Gastrocnemius medialis (tissue), 4 donors: Measurements from ENCODE around the gene ARHGAP6. TPM values are rescaled to one million over a fixed set of nuclear protein-coding genes. Genes with fewer than 3 reads are reported as not detected.
A peak's percentile ranks its signal among the peaks of the same experiment; 100 is the strongest.

Experiments
- ATAC-seq, 2 donors: fragments of 150-250 bp; one replicate each; pipeline ENCODE4 v1.9.1; 2016
- DNase-seq, 2 donors: peaks; one replicate each; pipeline ENCODE4 v3.0.0-alpha.2; 2019
- H3K27ac ChIP-seq, 4 donors: fragments of 200-600 bp; sonication (generic); 1 replicate in 1 of 4; 2 replicates in 3 of 4; pipeline ENCODE4 v1.5.1; 2016 to 2018; ENCODE audit warnings: mild to moderate bottlenecking in 2 of 4, moderate library complexity in 1 of 4
- H3K27me3 ChIP-seq, 3 donors: fragments of 200-600 bp; sonication (generic) in 2 of 3; 1 replicate in 1 of 3; 2 replicates in 2 of 3; pipeline versions ENCODE4 v1.5.1 to v1.6.0; 2016 to 2019; ENCODE audit warnings: mild to moderate bottlenecking in 1 of 3, moderate library complexity in 1 of 3
- H3K36me3 ChIP-seq, 2 donors: fragments of 200-600 bp; sonication (generic) in 1 of 2; one replicate each; pipeline ENCODE4 v1.5.1; 2017 to 2018
- H3K4me1 ChIP-seq, 2 donors: fragments of 200-600 bp; sonication (generic) in 1 of 2; one replicate each; pipeline ENCODE4 v1.5.1; 2016 to 2017; ENCODE audit warnings: mild to moderate bottlenecking in 2 of 2
- H3K4me3 ChIP-seq, 4 donors: fragments of 200-600 bp; sonication (generic) in 3 of 4; 1 replicate in 1 of 4; 2 replicates in 3 of 4; pipeline ENCODE4 v1.5.1; 2016 to 2019; ENCODE audit warnings: mild to moderate bottlenecking in 2 of 4
- H3K9me3 ChIP-seq, 3 donors: fragments of 200-600 bp; sonication (generic) in 2 of 3; 1 replicate in 1 of 3; 2 replicates in 2 of 3; pipeline ENCODE4 v1.5.1; 2016 to 2019
- POLR2A ChIP-seq, 2 donors: fragments of 450-650 bp; IDR thresholded peaks; one replicate each; pipeline ENCODE4 v1.6.1; 2017; ENCODE audit warnings: antibody characterized with exemption in 2 of 2, mild to moderate bottlenecking in 2 of 2, moderate library complexity in 2 of 2
- in situ Hi-C, 4 donors: fragments of 200-750 bp; cut with MboI; loops; one replicate each; pipeline versions ENCODE4 v1.15.0 to v1.8.0; 2017; ENCODE audit warnings: low sequenced_read_pairs in 4 of 4
- intact Hi-C: fragments of 100-400 bp; cut with DNase I; formaldehyde crosslinking; loops from one replicate; pipeline ENCODE4 v1.15.1; 2023; ENCODE audit warnings: low total_unique reads
- total RNA-seq, 4 donors: library from RNA; depleted of rRNA; stranded (reverse); fragments of >200 nt; gene quantifications; one replicate each; pipeline versions ENCODE4 v1.1.0 to v1.2.3, GENCODE V29; 2016
- TF ChIP-seq, protein P1 (sequence below), 5 experiments: fragments of 450-650 bp in 3 of 5; fragments of 200-600 bp in 2 of 5; sonication (generic) in 2 of 5; IDR thresholded peaks in 4 of 5; conservative IDR thresholded peaks in 1 of 5; 1 replicate in 4 of 5; 2 replicates in 1 of 5; pipeline ENCODE4 v1.5.1; 2016 to 2019; ENCODE audit warnings: antibody characterized with exemption in 5 of 5, mild to moderate bottlenecking in 3 of 5, moderate library complexity in 3 of 5

ARHGAP6 gene
- total RNA-seq, 4 donors from 2014 or later, result 10.7 to 18.0 (median 14.9) TPM

DNA sequence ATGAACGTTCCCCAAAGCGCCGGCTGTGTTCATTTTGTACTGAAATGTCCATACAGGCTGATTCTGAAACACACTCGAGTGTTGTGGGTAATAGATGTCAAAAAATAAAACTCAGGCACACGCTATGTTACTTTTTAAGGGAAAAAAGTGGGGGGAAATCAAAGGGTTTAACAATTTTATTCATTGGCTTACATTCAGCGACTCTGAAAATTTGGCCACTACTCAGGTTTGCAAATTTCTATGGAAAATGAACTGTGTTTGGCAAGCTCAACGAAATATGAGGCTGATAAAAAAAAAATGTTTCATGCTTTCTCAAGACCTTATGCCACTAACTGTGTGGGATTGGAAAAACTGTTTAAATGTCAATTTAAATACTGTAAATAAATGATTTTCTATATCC lies 354.0 kb downstream of the ARHGAP6 start:
- no peaks in the 10 kb centered on the region for H3K9me3 ChIP-seq
- DNase-seq, result no peak
- H3K27me3 ChIP-seq, result no peaks in the 10 kb centered on the region
- H3K4me1 ChIP-seq, result no peaks in the 10 kb centered on the region
- intact Hi-C loops, result no loop called here
- no peak for ATAC-seq
- no peak for TF ChIP-seq POLR2A (IDR thresholded peaks at IDR 0.05)
- TF ChIP-seq, protein P1, sequence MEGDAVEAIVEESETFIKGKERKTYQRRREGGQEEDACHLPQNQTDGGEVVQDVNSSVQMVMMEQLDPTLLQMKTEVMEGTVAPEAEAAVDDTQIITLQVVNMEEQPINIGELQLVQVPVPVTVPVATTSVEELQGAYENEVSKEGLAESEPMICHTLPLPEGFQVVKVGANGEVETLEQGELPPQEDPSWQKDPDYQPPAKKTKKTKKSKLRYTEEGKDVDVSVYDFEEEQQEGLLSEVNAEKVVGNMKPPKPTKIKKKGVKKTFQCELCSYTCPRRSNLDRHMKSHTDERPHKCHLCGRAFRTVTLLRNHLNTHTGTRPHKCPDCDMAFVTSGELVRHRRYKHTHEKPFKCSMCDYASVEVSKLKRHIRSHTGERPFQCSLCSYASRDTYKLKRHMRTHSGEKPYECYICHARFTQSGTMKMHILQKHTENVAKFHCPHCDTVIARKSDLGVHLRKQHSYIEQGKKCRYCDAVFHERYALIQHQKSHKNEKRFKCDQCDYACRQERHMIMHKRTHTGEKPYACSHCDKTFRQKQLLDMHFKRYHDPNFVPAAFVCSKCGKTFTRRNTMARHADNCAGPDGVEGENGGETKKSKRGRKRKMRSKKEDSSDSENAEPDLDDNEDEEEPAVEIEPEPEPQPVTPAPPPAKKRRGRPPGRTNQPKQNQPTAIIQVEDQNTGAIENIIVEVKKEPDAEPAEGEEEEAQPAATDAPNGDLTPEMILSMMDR (IDR thresholded peaks at IDR 0.05 in 4 of 5, conservative IDR thresholded peaks at IDR 0.05 in 1 of 5), result no peak
- H3K36me3 ChIP-seq, result no peaks in the 10 kb centered on the region
- no peak overlapping the region for H3K4me3 ChIP-seq
- no peak overlapping the region for H3K27ac ChIP-seq
- in situ Hi-C loops, result no loop called here

DNA sequence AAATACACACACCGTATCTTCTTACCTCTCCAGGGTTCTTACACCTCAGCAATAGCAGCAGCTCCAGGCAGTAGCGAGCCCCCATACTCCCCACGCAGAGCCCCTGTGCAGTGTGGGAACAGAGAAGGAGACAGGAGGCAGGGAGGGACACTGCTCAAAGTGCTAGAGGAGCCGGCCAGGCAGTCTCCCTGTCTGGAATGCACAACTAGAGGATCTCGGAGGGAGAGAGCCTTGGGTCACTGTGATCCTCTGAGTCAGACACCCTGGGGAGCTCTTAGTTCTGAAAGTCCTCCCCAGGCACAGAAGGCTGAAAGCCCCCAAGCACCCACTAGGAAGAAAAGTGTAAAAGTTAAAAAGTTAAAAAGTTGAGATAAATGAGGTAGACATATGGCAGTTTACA lies 356.5 kb downstream of the ARHGAP6 start:
- in situ Hi-C loops, result no loop called here
- no peaks in the 10 kb centered on the region for H3K4me1 ChIP-seq
- no peaks in the 10 kb centered on the region for H3K36me3 ChIP-seq
- no peak overlapping the region for H3K4me3 ChIP-seq
- no peaks in the 10 kb centered on the region for H3K27me3 ChIP-seq
- peak overlapping the region in 1 of 4 donors; percentile 41 for H3K27ac ChIP-seq
- peak; percentile 70 to 74 for ATAC-seq
- intact Hi-C loops, result no loop called here
- H3K9me3 ChIP-seq, result no peaks in the 10 kb centered on the region
- TF ChIP-seq, protein P1 (IDR thresholded peaks at IDR 0.05 in 4 of 5, conservative IDR thresholded peaks at IDR 0.05 in 1 of 5), result no peak
- no peak for TF ChIP-seq POLR2A (IDR thresholded peaks at IDR 0.05)
- DNase-seq, result peak in 1 of 2 donors; percentile 19

DNA sequence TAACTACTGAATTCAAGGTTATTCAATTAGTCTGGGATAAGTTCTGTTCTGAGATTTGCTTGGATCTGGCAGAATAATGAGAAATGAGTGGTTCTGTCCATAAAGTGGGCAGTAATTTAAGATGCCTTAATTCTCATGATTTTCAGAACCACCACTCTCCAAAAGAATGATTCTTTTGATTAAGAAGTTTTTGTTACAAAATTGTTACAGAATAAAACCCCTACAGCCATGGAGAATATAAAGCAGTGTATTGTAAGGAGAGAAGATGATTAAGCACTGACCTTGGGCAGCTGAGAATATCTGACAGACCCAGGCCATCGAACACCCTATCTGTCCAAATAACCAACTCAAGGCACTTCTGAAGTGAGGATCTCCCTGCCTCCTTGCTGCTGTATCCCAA lies 360.1 kb downstream of the ARHGAP6 start:
- Histone ChIP-seq H3K27me3 (no peaks in the 10 kb centered on the region), H3K4me3 (no peak overlapping the region), H3K4me1 (no peaks in the 10 kb centered on the region), H3K36me3 (no peaks in the 10 kb centered on the region), H3K27ac (no peak overlapping the region), H3K9me3 (no peaks in the 10 kb centered on the region)
- TF ChIP-seq, protein P1 (IDR thresholded peaks at IDR 0.05 in 4 of 5, conservative IDR thresholded peaks at IDR 0.05 in 1 of 5), result no peak
- no peak for TF ChIP-seq POLR2A (IDR thresholded peaks at IDR 0.05)
- no peak for DNase-seq
- ATAC-seq, result no peak
- in situ Hi-C loops (no loop called here), intact Hi-C loops (no loop called here)

DNA sequence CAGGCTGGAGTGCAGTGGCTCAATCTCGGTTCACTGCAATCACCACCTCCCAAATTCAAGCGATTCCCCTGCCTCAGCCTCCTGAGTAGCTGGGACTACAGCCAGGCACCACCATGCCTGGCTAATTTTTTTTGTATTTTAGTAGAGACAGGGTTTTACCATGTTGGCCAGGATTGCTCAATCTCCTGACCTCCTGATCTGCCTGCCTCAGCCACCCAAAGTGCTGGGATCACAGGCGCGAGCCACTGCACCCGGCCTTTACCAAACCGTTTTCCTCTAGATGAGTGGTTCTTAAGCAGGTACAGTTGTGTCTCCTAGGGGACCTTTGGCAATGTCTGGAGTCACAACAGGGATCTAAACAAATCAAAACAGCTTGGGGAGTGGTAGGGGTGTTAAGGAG lies 360.9 kb downstream of the ARHGAP6 start:
- H3K27ac ChIP-seq, result no peak overlapping the region
- H3K9me3 ChIP-seq, result no peaks in the 10 kb centered on the region
- H3K4me1 ChIP-seq, result no peaks in the 10 kb centered on the region
- TF ChIP-seq, protein P1 (IDR thresholded peaks at IDR 0.05 in 4 of 5, conservative IDR thresholded peaks at IDR 0.05 in 1 of 5), result no peak
- no peak for TF ChIP-seq POLR2A (IDR thresholded peaks at IDR 0.05)
- in situ Hi-C loops, result no loop called here
- no peaks in the 10 kb centered on the region for H3K27me3 ChIP-seq
- no peak overlapping the region for H3K4me3 ChIP-seq
- no peak for DNase-seq
- intact Hi-C loops, result no loop called here
- ATAC-seq, result no peak
- H3K36me3 ChIP-seq, result no peaks in the 10 kb centered on the region

DNA sequence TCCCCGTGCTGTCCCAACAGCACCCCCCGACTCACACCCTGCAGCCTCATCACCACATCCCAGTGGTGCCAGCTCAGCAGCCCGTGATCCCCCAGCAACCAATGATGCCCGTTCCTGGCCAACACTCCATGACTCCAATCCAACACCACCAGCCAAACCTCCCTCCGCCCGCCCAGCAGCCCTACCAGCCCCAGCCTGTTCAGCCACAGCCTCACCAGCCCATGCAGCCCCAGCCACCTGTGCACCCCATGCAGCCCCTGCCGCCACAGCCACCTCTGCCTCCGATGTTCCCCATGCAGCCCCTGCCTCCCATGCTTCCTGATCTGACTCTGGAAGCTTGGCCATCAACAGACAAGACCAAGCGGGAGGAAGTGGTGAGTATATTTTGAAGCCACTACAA lies 367.1 kb downstream of the ARHGAP6 start:
- no peaks in the 10 kb centered on the region for H3K36me3 ChIP-seq
- no peaks in the 10 kb centered on the region for H3K27me3 ChIP-seq
- H3K4me1 ChIP-seq, result peaks cover 0 to 6% of the 10 kb centered on the region in 2 donors
- H3K27ac ChIP-seq, result no peak overlapping the region
- no peak for ATAC-seq
- H3K4me3 ChIP-seq, result no peak overlapping the region
- H3K9me3 ChIP-seq, result no peaks in the 10 kb centered on the region
- no peak for TF ChIP-seq POLR2A (IDR thresholded peaks at IDR 0.05)
- TF ChIP-seq, protein P1 (IDR thresholded peaks at IDR 0.05 in 4 of 5, conservative IDR thresholded peaks at IDR 0.05 in 1 of 5), result no peak
- DNase-seq, result no peak
- in situ Hi-C loops (no loop called here), intact Hi-C loops (no loop called here)
